Heart left ventricle (tissue), 16 donors: ENCODE measurements around the gene TRA2B. TPM values are rescaled to one million over a fixed set of nuclear protein-coding genes. Genes with fewer than 3 reads are reported as not detected.

Experiments used
- ATAC-seq, 4 donors: fragments of 200-7000 bp; cut with Tn5 transposase; one replicate each; pipeline ENCODE4 v1.9.1; 2020 to 2022; ENCODE audit warnings: moderate library complexity in 4 of 4, mild to moderate bottlenecking in 3 of 4, moderate number of reproducible peaks in 1 of 4
- DNase-seq, 5 donors: peaks; one replicate each; pipeline ENCODE4 v3.0.0-alpha.2; 2020
- H3K27ac ChIP-seq, 12 donors: fragments of 200-600 bp; sonication (generic) in 4 of 12; one replicate each; pipeline versions ENCODE4 v1.5.0 to v1.8.0; 2016 to 2022; ENCODE audit warnings: mild to moderate bottlenecking in 2 of 12
- H3K27me3 ChIP-seq, 9 donors: fragments of 200-600 bp; sonication (generic) in 2 of 9; one replicate each; pipeline versions ENCODE4 v1.5.1 to v1.8.0; 2016 to 2022; ENCODE audit warnings: mild to moderate bottlenecking in 3 of 9
- H3K36me3 ChIP-seq, 9 donors: fragments of 200-600 bp; sonication (generic) in 2 of 9; one replicate each; pipeline versions ENCODE4 v1.5.0 to v1.8.0; 2018 to 2022; ENCODE audit warnings: mild to moderate bottlenecking in 2 of 9
- H3K4me1 ChIP-seq, 12 donors: fragments of 200-600 bp; sonication (generic) in 4 of 12; one replicate each; pipeline versions ENCODE4 v1.5.0 to v1.8.0; 2016 to 2022; ENCODE audit warnings: mild to moderate bottlenecking in 3 of 12
- H3K4me3 ChIP-seq, 12 donors: fragments of 200-600 bp; sonication (generic) in 4 of 12; one replicate each; pipeline versions ENCODE4 v1.5.0 to v1.8.0; 2017 to 2022; ENCODE audit warnings: mild to moderate bottlenecking in 9 of 12, moderate library complexity in 4 of 12
- H3K9me3 ChIP-seq, 12 donors: fragments of 200-600 bp; sonication (generic) in 4 of 12; one replicate each; pipeline versions ENCODE4 v1.5.0 to v1.8.0; 2016 to 2022; ENCODE audit warnings: mild to moderate bottlenecking in 1 of 12
- POLR2A ChIP-seq, 2 donors: fragments of 450-650 bp; IDR thresholded peaks; one replicate each; pipeline ENCODE4 v1.6.1; 2017; ENCODE audit warnings: antibody characterized with exemption in 2 of 2, mild to moderate bottlenecking in 2 of 2, moderate library complexity in 2 of 2
- WGBS, 4 donors: extraction: QIAGEN DNeasy Blood & Tissue Kit in 2 of 4; methylation state at CpG; one replicate each; pipeline versions ENCODE4 v1.1.5 to v1.1.7; 2013 to 2018; 5-methylcytosine and 5-hydroxymethylcytosine counted together
- intact Hi-C, 10 donors: fragments of 100-400 bp; cut with DNase I; formaldehyde crosslinking; loops; one replicate each; pipeline versions ENCODE4 v1.11.1 to v1.14.2; 2022
- polyA plus RNA-seq, 2 donors: library from polyadenylated mRNA; stranded (reverse); fragments of 200-250 nt; gene quantifications; one replicate each; pipeline ENCODE4 v1.2.3, GENCODE V29; 2013
- total RNA-seq, 9 donors: library from RNA; depleted of rRNA in 2 of 9; stranded (reverse); fragments of >200 nt in 2 of 9; fragmentation: NEBNext Ultra II Directional in 3 of 9; extraction: Animal tissue kit (Norgen Biotek cat#: 25700) in 3 of 9; gene quantifications; one replicate each; pipeline versions ENCODE4 v1.1.0 to v1.2.4, GENCODE V29; 2016 to 2023
- TF ChIP-seq, protein P1 (sequence below), 12 donors: fragments of 200-600 bp; sonication (generic) in 4 of 12; IDR thresholded peaks; one replicate each; pipeline versions ENCODE4 v1.5.0 to v1.8.0; 2018 to 2022; ENCODE audit warnings: antibody characterized with exemption in 12 of 12, mild to moderate bottlenecking in 5 of 12
- donor health status: ischemic (EF 13 %, LVEDD 7.1; RV severe dilation, severe dysfunction).
- donor health status: healthy with polysubstance abuse.
- donor health status: DM: no; HTN: yes; CAD: no.
- donor health status: DM: no; HTN: no; CAD: no.
- donor health status: ischemic (EF 25% LVEDD 6.9; RV normal size, moderate dysfunction).
- donor health status: ischemic (EF 25% LVEDD 5.7; RV mildly dilated, moderate dysfunction).
- donor health status: healthy.
- donor health status: DM: yes; HTN: yes; CAD: no.
- donor health status: ischemic (EF 35%, LVEDD 5.7; RV mildly dilated, moderate dysfunction).
- donor health status: nonischemic (EF 11% LVEDD 7.7; RV severe dilation, severe dysfunction).
- donor health status: DM: yes; HTN: yes; CAD: no.
- donor health status: PGD.
- donor health status: ischemic (EF 29% LVEDD 5.4; RV normal size, mild dysfunction).
- donor health status: nonischemic (EF 23%, LVEDD 6.1; RV moderate dilation, normal function).

Gene TRA2B
- total and polyA plus RNA-seq, 11 donors = 28.5 to 66.0 (median 46.1) TPM

DNA sequence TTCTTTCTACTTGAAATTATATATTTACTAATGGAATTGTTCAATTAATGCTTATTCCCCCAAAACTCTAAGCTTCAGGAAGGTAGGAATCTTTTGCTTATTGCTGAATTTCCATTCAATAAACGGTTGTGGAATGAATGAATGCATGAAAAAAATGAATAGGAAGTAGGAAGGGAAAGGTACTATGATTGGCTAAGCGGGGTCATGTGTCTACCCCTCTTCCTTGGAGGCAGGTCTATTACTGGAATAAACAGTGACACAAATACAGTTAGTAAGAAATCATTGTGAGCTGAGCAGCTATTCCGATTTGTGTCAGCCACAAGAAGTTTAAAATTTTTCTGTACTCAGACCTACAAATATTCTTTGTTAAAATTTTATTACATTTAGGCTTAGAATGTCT lies 10.5 kb upstream of the TRA2B start:
- no peak overlapping the region for H3K27ac ChIP-seq
- TF ChIP-seq, protein P1, sequence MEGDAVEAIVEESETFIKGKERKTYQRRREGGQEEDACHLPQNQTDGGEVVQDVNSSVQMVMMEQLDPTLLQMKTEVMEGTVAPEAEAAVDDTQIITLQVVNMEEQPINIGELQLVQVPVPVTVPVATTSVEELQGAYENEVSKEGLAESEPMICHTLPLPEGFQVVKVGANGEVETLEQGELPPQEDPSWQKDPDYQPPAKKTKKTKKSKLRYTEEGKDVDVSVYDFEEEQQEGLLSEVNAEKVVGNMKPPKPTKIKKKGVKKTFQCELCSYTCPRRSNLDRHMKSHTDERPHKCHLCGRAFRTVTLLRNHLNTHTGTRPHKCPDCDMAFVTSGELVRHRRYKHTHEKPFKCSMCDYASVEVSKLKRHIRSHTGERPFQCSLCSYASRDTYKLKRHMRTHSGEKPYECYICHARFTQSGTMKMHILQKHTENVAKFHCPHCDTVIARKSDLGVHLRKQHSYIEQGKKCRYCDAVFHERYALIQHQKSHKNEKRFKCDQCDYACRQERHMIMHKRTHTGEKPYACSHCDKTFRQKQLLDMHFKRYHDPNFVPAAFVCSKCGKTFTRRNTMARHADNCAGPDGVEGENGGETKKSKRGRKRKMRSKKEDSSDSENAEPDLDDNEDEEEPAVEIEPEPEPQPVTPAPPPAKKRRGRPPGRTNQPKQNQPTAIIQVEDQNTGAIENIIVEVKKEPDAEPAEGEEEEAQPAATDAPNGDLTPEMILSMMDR (IDR thresholded peaks at IDR 0.05) = no peak
- TF ChIP-seq POLR2A (IDR thresholded peaks at IDR 0.05) = no peak
- H3K4me1 ChIP-seq = peaks cover 0 to 5% (median 2%) of the 10 kb centered on the region in 12 donors

GRCh38 chr3:185943760-185944106 lies 5.9 kb upstream of the TRA2B start:
- no peak for DNase-seq
- no peaks in the 10 kb centered on the region for H3K9me3 ChIP-seq
- H3K27ac ChIP-seq = no peak overlapping the region
- intact Hi-C loops = loop anchor here in 2 of 10 donors (10.0 kb wide), 2 partner anchors 209 to 269 kb away; no protein-coding TSS in a partner anchor
- no peak for TF ChIP-seq POLR2A (IDR thresholded peaks at IDR 0.05)
- TF ChIP-seq, protein P1 (IDR thresholded peaks at IDR 0.05) = peak in 3 of 12 donors; percentile 9 to 41 (median 24)
- H3K27me3 ChIP-seq = no peaks in the 10 kb centered on the region
- H3K4me3 ChIP-seq = peak overlapping the region in 1 of 12 donors; percentile 31
- H3K36me3 ChIP-seq = no peaks in the 10 kb centered on the region
- H3K4me1 ChIP-seq = peaks cover 0 to 10% (median 4%) of the 10 kb centered on the region in 12 donors
- whole genome bisulfite sequencing, 4 donors = 37 to 49% (median 38%) methylated on average over 3 of the region's 3 CpGs
- no peak for ATAC-seq

More for the DNA sequence above, 10.5 kb upstream of the TRA2B start:
- intact Hi-C loops = loop anchor here in 2 of 10 donors (10.0 kb wide), 2 partner anchors 213 to 273 kb away; no protein-coding TSS in a partner anchor
- Histone ChIP-seq H3K36me3 (no peaks in the 10 kb centered on the region), H3K9me3 (peaks cover 0 to 4% (median 0%) of the 10 kb centered on the region in 12 donors), H3K4me3 (no peak overlapping the region), H3K27me3 (peaks cover 0 to 4% (median 0%) of the 10 kb centered on the region in 9 donors)
- WGBS, 4 donors = 74 to 83% (median 81%) methylated on average over 3 of the region's 3 CpGs
- ATAC-seq (no peak), DNase-seq (no peak)

DNA sequence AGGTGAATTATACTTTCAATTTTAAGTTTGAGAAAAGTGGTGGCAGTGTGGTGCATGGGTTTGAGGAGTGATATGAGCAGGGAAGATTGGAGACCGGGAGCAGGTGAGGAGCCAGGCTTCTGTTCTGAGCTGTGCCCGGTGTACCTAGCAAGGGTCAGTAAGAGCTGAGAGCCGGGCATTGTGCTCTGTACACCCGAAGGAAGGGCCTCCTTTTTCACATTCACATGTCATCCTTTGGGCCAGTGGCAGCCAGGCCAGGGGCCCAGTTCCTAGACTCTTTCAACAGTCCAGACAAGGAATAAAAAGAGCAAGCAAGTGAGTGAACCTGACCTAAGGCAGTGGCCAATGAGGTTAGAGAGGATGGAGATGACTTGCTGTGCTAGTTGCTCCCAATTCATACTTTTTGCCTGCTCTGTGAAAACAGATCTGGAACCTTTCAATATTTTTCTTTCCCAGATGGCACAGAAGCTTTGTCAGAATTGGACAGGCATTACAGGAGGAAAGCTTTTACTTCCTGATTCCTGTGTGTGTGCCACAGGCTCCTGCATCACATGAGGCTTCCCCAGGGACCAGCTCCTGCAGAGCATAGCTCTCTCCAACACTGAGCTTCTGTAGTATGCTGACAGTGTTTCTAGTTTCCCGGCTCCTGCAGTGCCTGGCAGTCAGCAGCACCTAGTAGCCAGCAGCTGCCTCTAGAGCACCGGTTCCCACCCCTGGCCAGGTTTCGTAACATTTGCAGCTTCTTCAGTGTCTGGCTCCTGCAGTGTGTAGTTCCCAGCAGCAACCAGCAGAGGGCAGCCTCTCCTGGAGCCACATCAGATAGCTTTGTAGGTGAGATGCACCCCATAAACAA lies 5.3 kb upstream of the TRA2B start:
- H3K4me3 ChIP-seq = peak overlapping the region in 7 of 12 donors; percentile 17 to 31 (median 26)
- peaks cover 0 to 11% (median 4%) of the 10 kb centered on the region in 12 donors for H3K4me1 ChIP-seq
- peak; percentile 61 to 87 (median 75) for DNase-seq
- intact Hi-C loops = loop anchor here in 2 of 10 donors (10.0 kb wide), 2 partner anchors 208 to 268 kb away; no protein-coding TSS in a partner anchor
- no peak for TF ChIP-seq POLR2A (IDR thresholded peaks at IDR 0.05)
- TF ChIP-seq, protein P1 (IDR thresholded peaks at IDR 0.05) = peak; percentile 96 to 100 (median 98)
- 52 to 75% (median 55%) methylated on average over 5 to 7 of the region's 7 CpGs for WGBS, 4 donors
- H3K36me3 ChIP-seq = no peaks in the 10 kb centered on the region
- H3K27me3 ChIP-seq = no peaks in the 10 kb centered on the region
- H3K27ac ChIP-seq = no peak overlapping the region
- H3K9me3 ChIP-seq = no peaks in the 10 kb centered on the region
- peak; percentile 28 to 92 (median 84) for ATAC-seq

GRCh38 chr3:185942396-185942795 lies 4.6 kb upstream of the TRA2B start:
- intact Hi-C loops = loop anchor here in 2 of 10 donors (10.0 kb wide), 2 partner anchors 208 to 268 kb away; no protein-coding TSS in a partner anchor

More at GRCh38 chr3:185942396-185942795, 4.6 kb upstream of the TRA2B start:
- Histone ChIP-seq H3K4me3 (no peak overlapping the region), H3K27ac (no peak overlapping the region), H3K36me3 (no peaks in the 10 kb centered on the region), H3K27me3 (no peaks in the 10 kb centered on the region), H3K9me3 (no peaks in the 10 kb centered on the region), H3K4me1 (peaks cover 0 to 12% (median 4%) of the 10 kb centered on the region in 12 donors)
- no peak for ATAC-seq
- TF ChIP-seq, protein P1 (IDR thresholded peaks at IDR 0.05) = no peak
- no peak for TF ChIP-seq POLR2A (IDR thresholded peaks at IDR 0.05)
- 91 to 97% (median 96%) methylated on average over 3 of the region's 3 CpGs for WGBS, 4 donors
- DNase-seq = no peak
